SU-DHL-6 (cell line): ENCODE data around the gene CARD11.

Experiments used
- H2AFZ ChIP-seq: fragments of 200-600 bp; sonication (generic); 2 replicates; pipeline ENCODE4 v1.6.1; 2014; ENCODE audit warnings: low read depth, mild to moderate bottlenecking, moderate library complexity, mixed read lengths, antibody characterized with exemption, low read length; ENCODE audit not compliant: severe bottlenecking
- H3F3A ChIP-seq: fragments of 200-600 bp; shearing (Covaris generic); 2 replicates; pipeline ENCODE4 v1.6.0; 2016; ENCODE audit warnings: antibody characterized with exemption, mild to moderate bottlenecking; ENCODE audit not compliant: insufficient read depth
- H3K27ac ChIP-seq: fragments of 200-600 bp; sonication (generic); 2 replicates; pipeline ENCODE4 v1.5.1; 2016; ENCODE audit warnings: low read depth, mild to moderate bottlenecking, low read length, moderate library complexity, mixed read lengths
- H3K27me3 ChIP-seq: fragments of 200-600 bp; sonication (generic), shearing (Covaris generic); 2 replicates; pipeline ENCODE4 v1.6.0; 2014; ENCODE audit warnings: mild to moderate bottlenecking, low read length
- H3K36me3 ChIP-seq: fragments of 200-600 bp; sonication (generic); 2 replicates; pipeline ENCODE4 v1.6.1; 2014; ENCODE audit warnings: mild to moderate bottlenecking, low read length, mixed read lengths
- H3K4me2 ChIP-seq: fragments of 300-600, 200-600 bp; shearing (Covaris generic), sonication (generic); 2 replicates; pipeline ENCODE4 v1.6.0; 2014; ENCODE audit warnings: low read length, low read depth, mild to moderate bottlenecking; ENCODE audit not compliant: poor library complexity, severe bottlenecking
- H3K4me3 ChIP-seq: fragments of 200-600 bp; sonication (generic); 2 replicates; pipeline ENCODE4 v1.5.1; 2014; ENCODE audit warnings: antibody characterized with exemption, low read length, mild to moderate bottlenecking, mixed read lengths; ENCODE audit not compliant: insufficient read depth, poor library complexity, severe bottlenecking
- H3K79me2 ChIP-seq: fragments of 200-600 bp; sonication (generic); 2 replicates; pipeline ENCODE4 v1.6.1; 2014; ENCODE audit warnings: mild to moderate bottlenecking, low read length, moderate library complexity; ENCODE audit not compliant: insufficient read depth
- H3K9ac ChIP-seq: fragments of 200-600 bp; sonication (generic); 2 replicates; pipeline ENCODE4 v1.7.0; 2014; ENCODE audit warnings: mild to moderate bottlenecking, low read length
- H3K9me2 ChIP-seq: fragments of 200-600 bp; sonication (generic); replicated peaks from 2 replicates; pipeline ENCODE4 v1.6.1; 2014; ENCODE audit warnings: low read length; ENCODE audit not compliant: insufficient read depth
- H3K9me3 ChIP-seq: fragments of 200-600 bp; sonication (generic); 2 replicates; pipeline ENCODE4 v1.6.1; 2014; ENCODE audit warnings: low read length, mixed read lengths; ENCODE audit not compliant: insufficient read depth
- H4K20me1 ChIP-seq: fragments of 200-600 bp; sonication (generic); 2 replicates; pipeline ENCODE4 v1.6.1; 2014; ENCODE audit warnings: low read depth, mild to moderate bottlenecking, antibody characterized with exemption, low read length, moderate library complexity, mixed read lengths
- CTCF ChIP-seq: fragments of 200-600 bp; sonication (generic); IDR thresholded peaks from one replicate; pipeline ENCODE4 v1.5.1; 2017; ENCODE audit warnings: antibody characterized with exemption, mild to moderate bottlenecking, low read length, moderate library complexity; ENCODE audit not compliant: insufficient read depth, poor library complexity, severe bottlenecking
- EZH2phosphoT487 ChIP-seq: fragments of 200-600 bp; sonication (generic), shearing (Covaris generic); conservative IDR thresholded peaks from 2 replicates; pipeline ENCODE4 v1.6.1; 2018; ENCODE audit warnings: mild to moderate bottlenecking, antibody characterized with exemption, low read length, moderate library complexity, mixed read lengths

The CARD11 gene

GRCh38 chr7:2983586-2983985 is 60.1 kb downstream of the CARD11 start:
- H4K20me1 ChIP-seq, result no peaks in the 10 kb centered on the region; the same call in 1 of the 2 replicates
- H2AFZ ChIP-seq, result no peak overlapping the region
- no peaks in the 10 kb centered on the region for H3K9me3 ChIP-seq
- no peaks in the 10 kb centered on the region for H3K27me3 ChIP-seq
- no peaks in the 10 kb centered on the region for H3K9me2 ChIP-seq
- H3K27ac ChIP-seq, result no peak overlapping the region
- no peak overlapping the region for H3K9ac ChIP-seq
- no peak overlapping the region for H3K4me2 ChIP-seq
- no peak overlapping the region for H3K4me3 ChIP-seq
- peaks cover 60% of the 10 kb centered on the region for H3K79me2 ChIP-seq
- peaks cover 18% of the 10 kb centered on the region for H3F3A ChIP-seq
- TF ChIP-seq CTCF (no peak), EZH2phosphoT487 (no peak)
- H3K36me3 ChIP-seq, result no peaks in the 10 kb centered on the region

DNA sequence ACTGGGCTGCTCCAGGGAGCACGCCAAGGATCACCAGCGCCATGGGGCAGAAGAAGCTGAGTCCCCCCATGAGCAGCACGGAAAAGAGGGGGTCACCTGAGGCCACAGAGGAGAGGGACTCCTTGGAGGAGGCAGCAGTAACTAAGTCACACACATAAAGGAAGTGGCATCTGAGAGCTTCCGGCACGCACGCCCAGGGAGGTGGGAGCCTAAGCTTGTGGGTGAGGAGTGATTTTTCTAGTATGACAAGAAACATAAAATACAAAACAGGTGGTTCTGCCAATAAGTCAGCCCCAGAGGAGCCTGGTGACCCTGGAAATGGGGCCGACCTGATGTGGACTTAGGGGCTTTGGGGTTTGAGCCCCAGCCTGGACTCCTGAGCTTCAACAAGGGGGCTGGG is 60.8 kb downstream of the CARD11 start:
- no peak overlapping the region for H3K27ac ChIP-seq
- H3F3A ChIP-seq, result peaks cover 22% of the 10 kb centered on the region
- no peak overlapping the region for H3K4me3 ChIP-seq
- no peaks in the 10 kb centered on the region; the same call in 1 of the 2 replicates for H4K20me1 ChIP-seq
- H3K9ac ChIP-seq, result no peak overlapping the region
- no peaks in the 10 kb centered on the region for H3K9me2 ChIP-seq
- no peak overlapping the region for H2AFZ ChIP-seq
- no peaks in the 10 kb centered on the region for H3K36me3 ChIP-seq
- no peak overlapping the region for H3K4me2 ChIP-seq
- TF ChIP-seq EZH2phosphoT487 (no peak), CTCF (no peak)
- no peaks in the 10 kb centered on the region for H3K9me3 ChIP-seq
- H3K27me3 ChIP-seq, result no peaks in the 10 kb centered on the region
- H3K79me2 ChIP-seq, result peaks cover 52% of the 10 kb centered on the region

DNA sequence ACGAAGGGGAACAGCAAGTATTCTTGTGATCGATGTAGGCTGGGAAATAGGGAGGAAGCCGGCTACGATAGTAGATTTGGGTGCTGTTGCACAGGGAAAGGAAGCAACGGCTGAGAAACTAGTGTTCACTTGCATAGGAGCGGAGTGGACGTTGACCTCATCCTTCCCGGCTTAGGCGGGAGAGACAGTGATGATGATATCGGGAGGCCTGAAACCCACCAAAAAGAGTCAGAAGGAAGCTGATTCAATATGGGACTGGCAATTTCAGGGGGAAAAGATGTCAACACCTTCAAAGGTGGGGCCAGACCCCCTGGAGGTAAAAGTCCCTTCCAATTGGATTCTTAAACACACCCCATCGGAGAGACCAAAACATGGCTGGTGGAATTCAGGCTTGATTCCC is 61.3 kb downstream of the CARD11 start:
- Histone ChIP-seq H3K27me3 (no peaks in the 10 kb centered on the region), H2AFZ (no peak overlapping the region), H3K9me2 (no peaks in the 10 kb centered on the region), H3K9me3 (no peaks in the 10 kb centered on the region), H4K20me1 (no peaks in the 10 kb centered on the region; the same call in 1 of the 2 replicates), H3K27ac (no peak overlapping the region), H3K36me3 (no peaks in the 10 kb centered on the region), H3K4me3 (no peak overlapping the region), H3K79me2 (peaks cover 53% of the 10 kb centered on the region), H3K4me2 (no peak overlapping the region), H3K9ac (no peak overlapping the region), H3F3A (peaks cover 22% of the 10 kb centered on the region)
- TF ChIP-seq EZH2phosphoT487 (no peak), CTCF (no peak)
